Calu3 (cell line): ENCODE measurements around the gene SLC25A38. TPM values are rescaled to one million over a fixed set of nuclear protein-coding genes. Genes with fewer than 3 reads are reported as not detected.
"Not testable (repeated sequence)": the region's sequence is repeated elsewhere in the genome, so short reads cannot be mapped to it uniquely, and the experiment has no call there.

ENCODE experiments used
- BruUV-seq: library from RNA; stranded (reverse); fragments of 400-500 nt; replicated peaks from 2 replicates; lab custom pipeline; 2021; lab: Mats Ljungman, UMichigan
- CTCF ChIA-PET: fragments of 300-600 bp; sonication (Branson Sonifier 250); formaldehyde crosslinking; loops from one replicate; lab custom pipeline; 2022; ENCODE audit warnings: antibody characterized with exemption; lab: Charles Lee
- DNase-seq: peaks from one replicate; pipeline ENCODE4 v3.0.0; 2022
- H3K27ac Mint-ChIP-seq: one replicate; pipeline ENCODE4 v1.8.0; 2022; ENCODE audit warnings: mixed read lengths; ENCODE audit not compliant: unreplicated experiment
- H3K27me3 Mint-ChIP-seq: one replicate; pipeline ENCODE4 v1.8.0; 2022; ENCODE audit warnings: mixed read lengths; ENCODE audit not compliant: unreplicated experiment
- H3K36me3 Mint-ChIP-seq: one replicate; pipeline ENCODE4 v1.8.0; 2022; ENCODE audit warnings: mild to moderate bottlenecking, moderate library complexity, mixed read lengths; ENCODE audit not compliant: insufficient read depth, unreplicated experiment
- H3K4me1 Mint-ChIP-seq: one replicate; pipeline ENCODE4 v1.8.0; 2022; ENCODE audit warnings: mild to moderate bottlenecking, low read depth, mixed read lengths; ENCODE audit not compliant: unreplicated experiment
- H3K4me3 Mint-ChIP-seq: one replicate; pipeline ENCODE4 v1.8.0; 2022; ENCODE audit warnings: mild to moderate bottlenecking, low read depth, moderate library complexity, mixed read lengths; ENCODE audit not compliant: unreplicated experiment
- H3K9me3 Mint-ChIP-seq: one replicate; pipeline ENCODE4 v1.8.0; 2022; ENCODE audit warnings: low read depth, mixed read lengths; ENCODE audit not compliant: unreplicated experiment
- intact Hi-C: fragments of 100-400 bp; cut with micrococcal nuclease; formaldehyde crosslinking; loops from one replicate; pipeline ENCODE4 v1.10.0; 2022; ENCODE audit not compliant: unreplicated experiment
- total RNA-seq: library from RNA; stranded (reverse); gene quantifications from 2 replicates; pipeline ENCODE4 v1.2.3, GENCODE V29; 2022
- TF ChIP-seq, protein P1 (sequence below): fragments of 200-600 bp; IDR thresholded peaks from one replicate; pipeline ENCODE4 v1.8.0; 2022; ENCODE audit warnings: antibody characterized with exemption; ENCODE audit not compliant: unreplicated experiment

SLC25A38 gene
- total RNA-seq, 1 experiment from 2014 or later, result 23.6 TPM

DNA sequence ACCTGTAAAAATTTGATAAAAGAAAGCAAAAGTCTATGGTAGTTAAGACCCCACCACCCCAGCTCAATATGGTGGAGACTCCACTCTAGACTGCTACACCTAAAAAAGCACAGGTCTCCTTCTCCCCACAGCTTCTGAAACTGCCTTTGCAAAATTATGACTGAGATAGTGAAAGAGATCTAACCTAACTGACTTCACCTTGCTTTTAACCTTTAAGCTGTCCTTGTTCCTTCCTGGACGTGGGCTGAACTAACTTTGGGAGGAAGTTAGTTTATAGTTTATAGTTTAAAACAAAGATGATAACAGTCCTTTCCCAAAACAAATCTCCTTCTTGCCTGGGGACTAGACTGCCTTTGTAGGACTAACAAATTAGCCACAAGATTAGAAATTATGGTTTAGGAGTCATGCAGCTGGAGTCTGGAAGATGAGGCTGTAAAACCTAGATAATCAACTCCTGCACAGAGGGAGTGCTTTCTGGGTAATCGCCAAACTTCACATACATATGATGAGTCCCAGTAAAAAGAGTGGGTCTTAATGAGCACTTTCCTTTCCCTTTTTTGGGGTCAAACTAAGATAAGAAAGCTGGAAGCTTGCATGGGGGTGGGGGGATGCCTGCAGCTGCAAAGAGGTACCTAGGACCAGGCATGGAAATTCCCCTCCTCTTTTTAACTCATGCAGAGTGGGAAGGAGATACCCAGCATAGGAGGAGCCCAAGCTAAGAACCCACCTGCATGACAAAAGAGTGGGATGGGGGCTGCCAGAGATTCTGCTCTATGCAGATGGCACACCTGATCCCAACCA, 36.2 kb upstream of the SLC25A38 start:
- no peaks in the 10 kb centered on the region for H3K9me3 Mint-ChIP-seq
- CTCF ChIA-PET, result no interaction called here
- H3K36me3 Mint-ChIP-seq, result peaks cover 5% of the 10 kb centered on the region
- peaks cover 11% of the 10 kb centered on the region for H3K4me1 Mint-ChIP-seq
- H3K4me3 Mint-ChIP-seq, result no peak overlapping the region
- TF ChIP-seq, protein P1, sequence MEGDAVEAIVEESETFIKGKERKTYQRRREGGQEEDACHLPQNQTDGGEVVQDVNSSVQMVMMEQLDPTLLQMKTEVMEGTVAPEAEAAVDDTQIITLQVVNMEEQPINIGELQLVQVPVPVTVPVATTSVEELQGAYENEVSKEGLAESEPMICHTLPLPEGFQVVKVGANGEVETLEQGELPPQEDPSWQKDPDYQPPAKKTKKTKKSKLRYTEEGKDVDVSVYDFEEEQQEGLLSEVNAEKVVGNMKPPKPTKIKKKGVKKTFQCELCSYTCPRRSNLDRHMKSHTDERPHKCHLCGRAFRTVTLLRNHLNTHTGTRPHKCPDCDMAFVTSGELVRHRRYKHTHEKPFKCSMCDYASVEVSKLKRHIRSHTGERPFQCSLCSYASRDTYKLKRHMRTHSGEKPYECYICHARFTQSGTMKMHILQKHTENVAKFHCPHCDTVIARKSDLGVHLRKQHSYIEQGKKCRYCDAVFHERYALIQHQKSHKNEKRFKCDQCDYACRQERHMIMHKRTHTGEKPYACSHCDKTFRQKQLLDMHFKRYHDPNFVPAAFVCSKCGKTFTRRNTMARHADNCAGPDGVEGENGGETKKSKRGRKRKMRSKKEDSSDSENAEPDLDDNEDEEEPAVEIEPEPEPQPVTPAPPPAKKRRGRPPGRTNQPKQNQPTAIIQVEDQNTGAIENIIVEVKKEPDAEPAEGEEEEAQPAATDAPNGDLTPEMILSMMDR, result no peak
- BruUV-seq, result no TSS peak
- no peak for DNase-seq
- intact Hi-C loops, result no loop called here
- H3K27me3 Mint-ChIP-seq, result no peaks in the 10 kb centered on the region
- no peak overlapping the region for H3K27ac Mint-ChIP-seq

DNA sequence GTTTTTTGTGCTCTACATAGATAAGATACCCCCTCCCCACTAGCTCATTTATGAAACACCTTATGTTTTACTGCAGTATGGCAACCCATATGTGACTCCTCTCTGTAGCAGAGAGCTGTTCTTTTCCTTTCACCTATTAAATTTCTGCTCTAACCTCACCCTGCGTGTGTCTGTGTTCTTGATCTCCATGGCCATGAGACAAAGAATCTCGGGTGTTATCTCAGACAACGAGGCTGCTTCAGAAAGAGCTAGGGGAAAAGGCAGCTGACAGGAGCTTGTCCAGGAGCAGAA, 35.6 kb upstream of the SLC25A38 start:
- peaks cover 5% of the 10 kb centered on the region for H3K36me3 Mint-ChIP-seq
- no peak overlapping the region for H3K4me3 Mint-ChIP-seq
- H3K4me1 Mint-ChIP-seq, result peaks cover 11% of the 10 kb centered on the region
- CTCF ChIA-PET, result no interaction called here
- H3K27me3 Mint-ChIP-seq, result no peaks in the 10 kb centered on the region
- no peak for DNase-seq
- no TSS peak for BruUV-seq
- intact Hi-C loops, result no loop called here
- H3K27ac Mint-ChIP-seq, result no peak overlapping the region
- TF ChIP-seq, protein P1, result no peak
- H3K9me3 Mint-ChIP-seq, result no peaks in the 10 kb centered on the region

DNA sequence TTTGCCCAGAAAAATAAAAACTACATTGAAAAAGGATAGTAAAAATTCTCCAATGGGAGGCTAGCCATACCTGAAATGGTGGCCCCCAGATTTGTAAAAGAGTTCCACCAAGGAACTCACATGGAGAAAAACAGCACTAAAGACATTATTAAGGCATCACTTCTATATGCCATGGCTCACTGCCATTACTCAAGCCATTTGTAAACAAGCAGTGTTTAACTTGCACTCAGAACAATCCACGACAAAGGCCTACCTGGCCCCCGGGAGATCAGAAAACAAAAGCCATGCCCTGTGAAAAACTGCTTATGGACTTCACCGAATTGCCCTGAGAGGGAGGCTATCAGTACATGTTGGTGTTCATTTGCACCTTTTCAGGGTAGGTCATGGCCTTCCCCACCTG, 34.1 kb upstream of the SLC25A38 start:
- intact Hi-C loops, result no loop called here
- no peak overlapping the region for H3K4me3 Mint-ChIP-seq
- no peaks in the 10 kb centered on the region for H3K4me1 Mint-ChIP-seq
- no peaks in the 10 kb centered on the region for H3K9me3 Mint-ChIP-seq
- no peaks in the 10 kb centered on the region for H3K36me3 Mint-ChIP-seq
- no peak overlapping the region for H3K27ac Mint-ChIP-seq
- CTCF ChIA-PET, result no interaction called here
- no TSS peak for BruUV-seq
- DNase-seq, result no peak
- TF ChIP-seq, protein P1, result no peak
- no peaks in the 10 kb centered on the region for H3K27me3 Mint-ChIP-seq

DNA sequence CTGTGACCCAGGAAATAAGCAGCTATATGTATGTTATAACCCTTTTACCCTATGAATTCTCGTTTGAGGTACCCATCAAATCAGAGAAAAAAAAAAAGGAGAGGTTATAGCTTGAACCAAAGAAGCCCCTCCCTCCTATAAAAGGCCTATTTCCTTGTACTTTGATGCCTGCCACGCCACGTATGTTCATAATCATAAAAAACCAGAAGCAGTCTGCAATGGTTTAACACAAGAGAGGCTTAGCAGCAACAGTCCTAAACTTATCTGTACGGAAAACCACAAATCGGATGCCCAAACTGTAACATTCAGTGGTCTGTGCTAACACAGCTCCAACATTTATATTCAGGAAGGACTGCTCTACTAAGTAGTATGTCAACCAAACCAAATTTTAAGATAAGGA, 32.5 kb upstream of the SLC25A38 start:
- no peaks in the 10 kb centered on the region for H3K27me3 Mint-ChIP-seq
- intact Hi-C loops, result no loop called here
- no peak overlapping the region for H3K4me3 Mint-ChIP-seq
- BruUV-seq, result no TSS peak
- CTCF ChIA-PET, result no interaction called here
- H3K36me3 Mint-ChIP-seq, result no peaks in the 10 kb centered on the region
- DNase-seq, result no peak
- H3K9me3 Mint-ChIP-seq, result no peaks in the 10 kb centered on the region
- no peak overlapping the region for H3K27ac Mint-ChIP-seq
- H3K4me1 Mint-ChIP-seq, result no peaks in the 10 kb centered on the region
- TF ChIP-seq, protein P1, result no peak

- H3K9me3 Mint-ChIP-seq, H3K4me1 Mint-ChIP-seq, DNase-seq, H3K4me3 Mint-ChIP-seq, H3K36me3 Mint-ChIP-seq, intact Hi-C loops, CTCF ChIA-PET, H3K27ac Mint-ChIP-seq, BruUV-seq, H3K27me3 Mint-ChIP-seq: not testable (repeated sequence)
Observed at GRCh38 chr3:39351134-39351533, 32.0 kb upstream of the SLC25A38 start.

GRCh38 chr3:39353168-39353927, 29.8 kb upstream of the SLC25A38 start:
- intact Hi-C loops, CTCF ChIA-PET, H3K27ac Mint-ChIP-seq, BruUV-seq, DNase-seq, H3K4me1 Mint-ChIP-seq, H3K27me3 Mint-ChIP-seq, H3K4me3 Mint-ChIP-seq, H3K36me3 Mint-ChIP-seq, H3K9me3 Mint-ChIP-seq: not testable (repeated sequence)
